GM23338 (cell line): ENCODE data around the gene UNC13A. TPM values are rescaled to one million over a fixed set of nuclear protein-coding genes. Genes with fewer than 3 reads are reported as not detected.

Experiments
- ATAC-seq: fragments of 200-7000 bp; cut with Tn5 transposase; 3 replicates; pipeline ENCODE4 v1.9.1; 2020
- DNase-seq: peaks from one replicate; pipeline ENCODE4 v3.0.0-alpha.2; 2015; ENCODE audit warnings: low spot score
- H2AFZ ChIP-seq: fragments of 200-600 bp; sonication (generic); 2 replicates; pipeline ENCODE4 v1.8.0; 2016; ENCODE audit warnings: antibody characterized with exemption, mild to moderate bottlenecking, moderate library complexity
- H3F3A ChIP-seq: fragments of 200-600 bp; sonication (generic); replicated peaks from 2 replicates; pipeline ENCODE4 v1.8.0; 2017; ENCODE audit warnings: antibody characterized with exemption, mixed run types, low read depth
- H3K27ac ChIP-seq: fragments of 200-600 bp; sonication (generic); 2 replicates; pipeline ENCODE4 v1.6.1; 2016; ENCODE audit warnings: low read depth
- H3K27me3 ChIP-seq: fragments of 200-600 bp; sonication (generic); 2 replicates; pipeline ENCODE4 v1.8.0; 2016; ENCODE audit warnings: mild to moderate bottlenecking, mixed run types, moderate library complexity; ENCODE audit not compliant: insufficient read depth
- H3K36me3 ChIP-seq: fragments of 200-600 bp; sonication (generic); 2 replicates; pipeline ENCODE4 v1.8.0; 2016; ENCODE audit warnings: mild to moderate bottlenecking; ENCODE audit not compliant: insufficient read depth
- H3K4me1 ChIP-seq: fragments of 200-600 bp; sonication (generic); 2 replicates; pipeline ENCODE4 v1.8.0; 2016; ENCODE audit warnings: mild to moderate bottlenecking, moderate library complexity; ENCODE audit not compliant: insufficient read depth
- H3K4me2 ChIP-seq: fragments of 200-600 bp; sonication (generic); 2 replicates; pipeline ENCODE4 v1.7.1; 2017; ENCODE audit warnings: mixed run types
- H3K4me3 ChIP-seq: fragments of 200-600 bp; sonication (generic); 2 replicates; pipeline ENCODE4 v1.6.1; 2016; ENCODE audit warnings: mixed run types
- H3K79me2 ChIP-seq: fragments of 200-600 bp; sonication (generic); replicated peaks from 2 replicates; pipeline ENCODE4 v1.8.0; 2017; ENCODE audit warnings: mild to moderate bottlenecking; ENCODE audit not compliant: insufficient read depth
- H3K9me2 ChIP-seq: fragments of 200-600 bp; sonication (generic); 2 replicates; pipeline ENCODE4 v1.8.0; 2017; ENCODE audit not compliant: insufficient read depth
- H4K20me1 ChIP-seq: fragments of 200-600 bp; sonication (generic); replicated peaks from 2 replicates; pipeline ENCODE4 v1.8.0; 2017; ENCODE audit warnings: mild to moderate bottlenecking; ENCODE audit not compliant: insufficient read depth
- H3K27ac Mint-ChIP-seq: 2 replicates; pipeline ENCODE4 v1.8.0; 2020; ENCODE audit warnings: inconsistent platforms, mild to moderate bottlenecking, moderate library complexity, mixed read lengths
- H3K27me3 Mint-ChIP-seq: 3 replicates; pipeline ENCODE4 v1.8.0; 2022; ENCODE audit warnings: low read depth, mild to moderate bottlenecking, moderate library complexity, mixed read lengths, inconsistent platforms; ENCODE audit not compliant: insufficient read depth, poor library complexity
- H3K36me3 Mint-ChIP-seq: 3 replicates; pipeline ENCODE4 v1.8.0; 2021; ENCODE audit warnings: low read depth, mild to moderate bottlenecking, inconsistent platforms, moderate library complexity, mixed read lengths
- H3K4me1 Mint-ChIP-seq: 3 replicates; pipeline ENCODE4 v1.8.0; 2020; ENCODE audit warnings: mild to moderate bottlenecking, inconsistent platforms, mixed read lengths
- H3K4me3 Mint-ChIP-seq: 3 replicates; pipeline ENCODE4 v1.8.0; 2021; ENCODE audit warnings: moderate library complexity, mild to moderate bottlenecking, inconsistent platforms, mixed read lengths
- H3K9me3 Mint-ChIP-seq: 3 replicates; pipeline ENCODE4 v1.8.0; 2020; ENCODE audit warnings: moderate library complexity, mild to moderate bottlenecking, inconsistent platforms, mixed read lengths
- EZH2 ChIP-seq: fragments of 200-600 bp; sonication (generic); IDR thresholded peaks from one replicate; pipeline ENCODE4 v1.8.0; 2017; ENCODE audit warnings: antibody characterized with exemption, mild to moderate bottlenecking, low read depth; ENCODE audit not compliant: unreplicated experiment
- JUNB ChIP-seq: IDR thresholded peaks from one replicate; pipeline ENCODE4 v1.6.1; 2016; ENCODE audit warnings: antibody characterized with exemption; ENCODE audit not compliant: unreplicated experiment
- ZNF331 ChIP-seq: fragments of 250-450 bp; sonication (Bioruptor Pico); IDR thresholded peaks from 2 replicates; pipeline ENCODE4 v1.5.0; 2020; ENCODE audit warnings: low read depth, mild to moderate bottlenecking, moderate library complexity
- ZNF462 ChIP-seq: fragments of 250-450 bp; sonication (Bioruptor Pico); IDR thresholded peaks from 2 replicates; pipeline ENCODE4 v1.5.0; 2020; ENCODE audit warnings: mild to moderate bottlenecking, moderate library complexity
- polyA plus RNA-seq: library from polyadenylated mRNA; unstranded; fragments of >200 nt; fragmentation: Nextera tagmentation; extraction: Ambion mirVana; gene quantifications from 2 replicates; pipeline ENCODE4 v1.2.1, GENCODE V29; 2016
- total RNA-seq: library from RNA; depleted of rRNA; stranded (reverse); fragments of >200 nt; shearing (Covaris generic); gene quantifications from 2 replicates; pipeline ENCODE4 v1.2.3, GENCODE V29; 2014
- TF ChIP-seq, protein P1 (sequence below): IDR thresholded peaks from one replicate; pipeline ENCODE4 v1.6.1; 2018; ENCODE audit warnings: antibody characterized with exemption; ENCODE audit not compliant: unreplicated experiment
- TF ChIP-seq, protein P2 (sequence below), 2 experiments: fragments of 200-600 bp in 1 of 2; sonication (generic) in 1 of 2; conservative IDR thresholded peaks; 2 replicates each; pipeline versions ENCODE4 v1.5.1 to v1.6.1; 2016 to 2017; ENCODE audit warnings: antibody characterized with exemption in 2 of 2, low read depth in 2 of 2, mild to moderate bottlenecking in 2 of 2, moderate library complexity in 1 of 2

UNC13A gene
- total and polyA plus RNA-seq, 2 experiments from 2014 or later, result 9.5 to 30.4 TPM

DNA sequence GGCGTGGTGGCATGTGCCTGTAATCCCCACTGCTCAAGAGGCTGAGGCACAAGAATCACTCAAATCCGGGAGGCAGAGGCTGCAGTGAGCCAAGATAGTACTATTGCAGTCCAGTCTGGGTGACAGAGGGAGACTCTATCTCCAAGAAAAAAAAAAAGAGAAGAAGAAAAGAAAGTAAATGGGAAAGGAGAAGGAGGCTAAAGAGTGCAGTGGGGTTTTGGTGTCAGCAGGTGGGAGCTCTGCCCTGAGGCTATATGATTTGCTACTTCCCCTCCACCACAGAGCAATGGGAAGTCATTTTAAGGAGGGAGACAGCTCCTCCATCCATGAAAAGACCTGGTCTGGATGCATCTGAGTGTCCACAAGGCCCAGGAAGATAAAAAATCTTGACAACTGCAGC, 23.1 kb downstream of the UNC13A start (continued):
- no peak for TF ChIP-seq ZNF462 (CRISPR knock-in tag)
- TF ChIP-seq EZH2, result no peak

DNA sequence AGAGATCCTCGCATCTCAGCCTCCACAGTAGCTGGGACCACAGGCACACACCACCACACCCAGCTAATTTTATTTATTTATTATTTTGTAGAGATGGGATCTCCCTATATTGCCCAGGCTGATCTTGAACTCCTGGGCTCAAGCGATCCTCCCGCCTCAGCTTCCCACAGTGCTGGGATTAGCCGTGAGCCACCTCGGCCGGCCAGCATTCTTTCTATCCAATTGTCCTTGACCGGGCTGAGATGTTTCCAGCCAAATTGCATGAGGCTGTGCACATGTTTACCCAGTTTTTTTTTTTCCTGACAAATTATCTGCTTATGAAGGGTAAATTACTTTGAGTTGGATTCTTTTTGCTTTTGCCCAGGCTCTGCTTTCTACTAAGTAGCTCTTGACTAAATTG, 28.2 kb downstream of the UNC13A start:
- no peaks in the 10 kb centered on the region for H3F3A ChIP-seq
- Mint-ChIP-seq H3K36me3 (peaks cover 74% of the 10 kb centered on the region), H3K27me3 (peaks cover 8% of the 10 kb centered on the region), H3K4me1 (peaks cover 5% of the 10 kb centered on the region; the same call in 2 of the 3 replicates), H3K4me3 (no peak overlapping the region), H3K9me3 (peaks cover 2% of the 10 kb centered on the region; the same call in 1 of the 3 replicates), H3K27ac (no peak overlapping the region)
- no peaks in the 10 kb centered on the region for H3K27me3 ChIP-seq
- H3K79me2 ChIP-seq, result no peaks in the 10 kb centered on the region
- H3K4me1 ChIP-seq, result no peaks in the 10 kb centered on the region
- H3K4me3 ChIP-seq, result no peak overlapping the region
- DNase-seq (no peak), ATAC-seq (no peak)
- no peaks in the 10 kb centered on the region for H3K9me2 ChIP-seq
- H3K36me3 ChIP-seq, result peaks cover 2% of the 10 kb centered on the region; the same call in 1 of the 2 replicates
- peaks cover 10% of the 10 kb centered on the region for H4K20me1 ChIP-seq
- no peak overlapping the region for H3K4me2 ChIP-seq
- no peak overlapping the region for H2AFZ ChIP-seq
- no peak for TF ChIP-seq JUNB
- TF ChIP-seq, protein P1, sequence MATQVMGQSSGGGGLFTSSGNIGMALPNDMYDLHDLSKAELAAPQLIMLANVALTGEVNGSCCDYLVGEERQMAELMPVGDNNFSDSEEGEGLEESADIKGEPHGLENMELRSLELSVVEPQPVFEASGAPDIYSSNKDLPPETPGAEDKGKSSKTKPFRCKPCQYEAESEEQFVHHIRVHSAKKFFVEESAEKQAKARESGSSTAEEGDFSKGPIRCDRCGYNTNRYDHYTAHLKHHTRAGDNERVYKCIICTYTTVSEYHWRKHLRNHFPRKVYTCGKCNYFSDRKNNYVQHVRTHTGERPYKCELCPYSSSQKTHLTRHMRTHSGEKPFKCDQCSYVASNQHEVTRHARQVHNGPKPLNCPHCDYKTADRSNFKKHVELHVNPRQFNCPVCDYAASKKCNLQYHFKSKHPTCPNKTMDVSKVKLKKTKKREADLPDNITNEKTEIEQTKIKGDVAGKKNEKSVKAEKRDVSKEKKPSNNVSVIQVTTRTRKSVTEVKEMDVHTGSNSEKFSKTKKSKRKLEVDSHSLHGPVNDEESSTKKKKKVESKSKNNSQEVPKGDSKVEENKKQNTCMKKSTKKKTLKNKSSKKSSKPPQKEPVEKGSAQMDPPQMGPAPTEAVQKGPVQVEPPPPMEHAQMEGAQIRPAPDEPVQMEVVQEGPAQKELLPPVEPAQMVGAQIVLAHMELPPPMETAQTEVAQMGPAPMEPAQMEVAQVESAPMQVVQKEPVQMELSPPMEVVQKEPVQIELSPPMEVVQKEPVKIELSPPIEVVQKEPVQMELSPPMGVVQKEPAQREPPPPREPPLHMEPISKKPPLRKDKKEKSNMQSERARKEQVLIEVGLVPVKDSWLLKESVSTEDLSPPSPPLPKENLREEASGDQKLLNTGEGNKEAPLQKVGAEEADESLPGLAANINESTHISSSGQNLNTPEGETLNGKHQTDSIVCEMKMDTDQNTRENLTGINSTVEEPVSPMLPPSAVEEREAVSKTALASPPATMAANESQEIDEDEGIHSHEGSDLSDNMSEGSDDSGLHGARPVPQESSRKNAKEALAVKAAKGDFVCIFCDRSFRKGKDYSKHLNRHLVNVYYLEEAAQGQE, result no peak
- TF ChIP-seq, protein P2, sequence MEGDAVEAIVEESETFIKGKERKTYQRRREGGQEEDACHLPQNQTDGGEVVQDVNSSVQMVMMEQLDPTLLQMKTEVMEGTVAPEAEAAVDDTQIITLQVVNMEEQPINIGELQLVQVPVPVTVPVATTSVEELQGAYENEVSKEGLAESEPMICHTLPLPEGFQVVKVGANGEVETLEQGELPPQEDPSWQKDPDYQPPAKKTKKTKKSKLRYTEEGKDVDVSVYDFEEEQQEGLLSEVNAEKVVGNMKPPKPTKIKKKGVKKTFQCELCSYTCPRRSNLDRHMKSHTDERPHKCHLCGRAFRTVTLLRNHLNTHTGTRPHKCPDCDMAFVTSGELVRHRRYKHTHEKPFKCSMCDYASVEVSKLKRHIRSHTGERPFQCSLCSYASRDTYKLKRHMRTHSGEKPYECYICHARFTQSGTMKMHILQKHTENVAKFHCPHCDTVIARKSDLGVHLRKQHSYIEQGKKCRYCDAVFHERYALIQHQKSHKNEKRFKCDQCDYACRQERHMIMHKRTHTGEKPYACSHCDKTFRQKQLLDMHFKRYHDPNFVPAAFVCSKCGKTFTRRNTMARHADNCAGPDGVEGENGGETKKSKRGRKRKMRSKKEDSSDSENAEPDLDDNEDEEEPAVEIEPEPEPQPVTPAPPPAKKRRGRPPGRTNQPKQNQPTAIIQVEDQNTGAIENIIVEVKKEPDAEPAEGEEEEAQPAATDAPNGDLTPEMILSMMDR (conservative IDR thresholded peaks at IDR 0.05; ENCODE audit: low read depth in 2 of 2), result no peak
- no peak for TF ChIP-seq ZNF331 (CRISPR knock-in tag)
- no peak for TF ChIP-seq EZH2
- H3K27ac ChIP-seq, result no peak overlapping the region
